Activated CD4-positive, CD25-positive, alpha-beta regulatory T cell treated with anti-CD3 and anti-CD28 coated beads, Interleukin-2, amount 50 U/mL, for 24 hours (primary cell): ENCODE measurements around the gene KRT28.
"Not testable (repeated sequence)": the region's sequence is repeated elsewhere in the genome, so short reads cannot be mapped to it uniquely, and the experiment has no call there.

Experiments
- ATAC-seq, 2 donors: fragments of 150-1000 bp; cut with Tn5 transposase; one replicate each; pipeline ENCODE4 v1.10.0; 2021; ENCODE audit warnings: mild to moderate bottlenecking in 1 of 2, moderate library complexity in 1 of 2

The KRT28 gene

DNA sequence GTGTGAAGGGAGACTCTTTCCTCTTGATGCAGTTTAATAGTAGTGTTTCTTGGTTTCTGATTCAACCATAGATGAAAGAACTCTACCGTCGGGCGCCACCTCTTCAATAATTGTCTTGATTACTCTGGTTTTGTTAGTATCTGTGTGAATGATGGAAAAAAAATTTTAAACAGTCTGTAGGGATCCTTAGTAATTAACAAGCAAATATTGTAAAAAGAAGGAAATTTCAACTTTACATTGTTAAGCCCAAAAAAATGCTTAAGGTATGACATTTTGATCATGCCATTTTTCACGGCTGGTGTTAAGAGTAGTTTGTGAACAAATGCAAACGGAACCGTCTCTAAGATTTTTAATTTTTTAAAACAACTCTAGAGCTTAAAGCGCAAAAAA, 18.6 kb upstream of the KRT28 start:
- no peak for ATAC-seq

DNA sequence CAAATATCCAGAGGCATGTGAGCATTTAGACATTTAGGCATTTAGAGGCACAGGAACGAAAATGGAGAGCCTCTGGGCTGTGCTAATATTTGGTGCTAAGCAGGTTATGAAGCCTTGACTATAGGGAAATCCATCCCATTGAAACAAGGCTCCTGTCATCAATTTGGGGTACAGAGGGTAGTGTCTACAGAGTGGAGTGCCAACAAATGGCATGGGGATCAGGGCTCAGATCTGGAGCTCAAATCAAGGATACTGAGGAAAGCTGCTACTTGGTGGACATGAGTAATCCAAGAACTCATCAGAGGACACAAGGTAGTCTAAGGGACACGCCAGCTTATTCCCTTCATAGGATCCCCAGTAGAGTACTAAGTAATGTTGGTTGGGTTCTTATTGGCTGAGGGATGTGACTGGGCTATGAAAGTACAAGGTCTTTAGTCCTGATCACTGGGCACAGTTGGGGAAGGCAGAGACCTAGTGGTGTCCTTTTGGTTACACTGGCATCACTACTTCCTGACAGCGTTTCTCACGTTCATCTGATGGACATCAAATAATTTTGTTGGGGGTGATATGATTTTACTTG, 17.4 kb upstream of the KRT28 start:
- no peak for ATAC-seq

DNA sequence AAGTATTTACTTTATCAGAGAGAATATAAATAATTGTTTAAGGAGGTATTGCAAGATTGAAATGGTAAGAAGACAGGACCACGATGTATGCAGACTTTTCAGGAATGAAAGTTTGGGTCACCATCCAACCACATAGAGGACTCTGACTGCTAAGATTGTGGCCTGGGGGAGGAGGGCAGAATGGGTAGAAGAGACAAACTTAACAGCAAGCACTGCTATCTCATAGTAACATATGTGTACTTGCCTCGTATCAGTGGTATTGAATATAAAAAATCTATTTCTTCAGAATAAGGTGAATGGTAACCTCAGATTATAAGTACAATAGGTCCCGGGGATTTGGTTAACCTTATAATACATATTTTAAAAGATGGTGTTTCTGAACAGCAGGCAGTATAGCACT, 16.8 kb upstream of the KRT28 start:
- ATAC-seq: no peak

DNA sequence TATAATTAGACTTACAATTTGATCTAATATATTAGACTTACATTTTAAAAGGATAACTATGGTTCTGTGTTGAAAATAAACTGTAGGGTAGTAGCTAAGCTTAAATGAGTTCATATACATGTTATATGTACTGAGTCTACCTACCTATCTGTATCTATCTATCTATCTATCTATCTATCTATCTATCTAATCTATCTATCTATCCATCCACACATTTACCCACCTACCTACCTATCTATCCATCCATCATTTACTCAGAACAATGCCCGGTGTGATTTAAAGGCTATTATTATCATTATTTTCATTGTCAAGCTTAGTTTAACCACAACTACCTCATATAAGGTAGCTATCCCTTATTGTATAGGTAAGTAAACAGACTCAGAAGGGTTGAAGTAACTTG, 15.6 kb upstream of the KRT28 start:
- ATAC-seq: no peak

DNA sequence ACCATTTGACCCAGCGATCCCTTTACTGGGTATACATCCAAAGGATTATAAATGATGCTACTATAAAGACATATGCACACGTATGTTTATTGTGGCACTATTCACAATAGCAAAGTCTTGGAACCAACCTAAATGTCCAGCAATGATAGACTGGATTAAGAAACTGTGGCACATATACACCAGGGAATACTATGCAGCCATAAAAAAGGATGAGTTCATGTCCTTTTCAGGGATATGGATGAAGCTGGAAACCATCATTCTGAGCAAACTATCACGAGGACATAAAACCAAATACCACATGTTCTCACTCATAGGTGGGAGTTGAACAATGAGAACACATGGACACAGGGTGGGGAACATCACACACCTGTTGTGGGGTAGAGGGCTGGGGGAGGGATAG, 14.9 kb upstream of the KRT28 start:
- ATAC-seq: not testable (repeated sequence)

DNA sequence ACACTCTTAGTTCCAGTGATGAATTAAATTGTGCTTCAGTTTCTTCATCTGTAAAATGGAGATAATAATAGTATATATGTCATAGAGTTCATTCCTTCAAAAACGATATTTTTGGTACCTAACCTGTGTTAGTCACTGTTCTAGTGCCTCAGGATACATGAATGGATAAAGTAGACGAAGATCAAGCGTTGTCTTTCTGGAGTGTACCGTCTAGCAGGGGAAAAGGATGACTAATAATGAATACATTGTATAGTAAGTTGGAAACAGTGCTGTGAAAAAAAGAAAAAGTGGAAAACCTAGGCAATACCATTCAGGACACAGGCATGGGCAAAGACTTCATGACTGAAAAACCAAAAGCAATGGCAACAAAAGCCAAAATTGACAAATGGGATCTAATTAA, 14.0 kb upstream of the KRT28 start:
- ATAC-seq: no peak

DNA sequence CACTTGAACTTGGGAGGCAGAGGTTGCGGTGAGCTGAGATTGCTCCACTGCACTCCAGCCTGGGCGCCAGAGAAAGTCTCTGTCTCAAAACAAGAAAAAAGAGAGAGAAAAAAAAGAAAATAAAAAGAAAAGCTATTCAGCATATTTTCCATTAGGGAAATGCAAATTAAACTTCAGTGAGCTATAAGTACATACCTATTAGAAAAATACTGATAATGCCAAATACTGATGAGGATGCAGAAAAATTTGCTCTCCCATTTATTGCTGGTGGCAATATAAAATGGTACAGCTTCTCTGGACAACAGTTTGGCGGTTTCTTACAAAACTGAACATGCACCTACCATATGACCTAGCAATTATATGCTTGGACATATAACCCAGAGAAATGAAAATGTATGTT, 12.9 kb upstream of the KRT28 start:
- no peak for ATAC-seq

DNA sequence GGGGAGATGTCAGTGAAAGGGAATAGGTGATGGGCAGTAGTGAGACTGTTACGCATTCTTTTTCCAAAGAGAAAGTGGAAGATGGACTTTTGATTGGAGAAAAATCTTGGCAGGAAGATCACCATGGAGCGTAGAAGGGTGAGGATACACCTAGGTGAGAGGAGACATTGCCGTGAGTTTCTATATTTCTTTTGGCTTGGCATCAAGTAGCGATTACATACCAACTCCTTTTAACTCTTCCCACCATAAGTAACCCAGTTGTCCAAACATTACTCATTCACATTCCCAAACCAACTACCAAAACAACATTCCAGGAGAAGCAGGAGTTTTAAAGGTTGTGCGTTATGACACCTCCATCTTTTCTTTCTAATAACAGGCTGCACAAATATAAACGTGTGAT, 10.7 kb upstream of the KRT28 start:
- ATAC-seq: no peak

DNA sequence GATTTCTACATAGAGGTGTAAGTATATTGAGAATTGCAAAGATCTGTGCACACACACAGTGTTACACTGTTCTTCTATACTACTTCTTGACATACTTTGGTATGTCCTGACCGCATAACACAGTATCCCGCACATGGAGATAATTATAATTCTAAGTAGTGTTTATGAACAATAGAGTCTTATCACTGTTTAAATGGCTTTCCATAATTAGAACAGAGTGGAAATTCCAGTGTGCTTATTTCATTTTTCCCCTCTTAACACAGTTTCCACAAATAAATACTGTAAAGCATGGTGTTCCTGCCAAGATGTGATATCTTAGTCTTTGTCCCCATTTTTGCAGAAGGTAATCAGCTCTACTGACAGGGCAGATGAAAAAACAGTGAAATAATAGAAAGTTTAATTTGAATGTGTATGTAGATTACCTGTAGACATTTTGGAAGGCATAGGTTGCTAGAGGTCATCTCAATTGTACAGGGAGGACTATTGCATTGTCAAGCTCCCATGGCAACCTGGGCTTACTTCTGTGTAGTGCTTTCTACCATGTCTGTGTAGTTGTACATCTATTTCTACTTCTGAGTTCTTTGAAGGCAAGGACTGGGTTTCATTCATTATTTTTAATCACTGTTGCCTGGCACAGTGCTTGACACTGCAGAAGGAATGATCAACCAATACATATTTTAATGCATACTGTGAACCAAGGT, 10.1 kb upstream of the KRT28 start:
- ATAC-seq: no peak

DNA sequence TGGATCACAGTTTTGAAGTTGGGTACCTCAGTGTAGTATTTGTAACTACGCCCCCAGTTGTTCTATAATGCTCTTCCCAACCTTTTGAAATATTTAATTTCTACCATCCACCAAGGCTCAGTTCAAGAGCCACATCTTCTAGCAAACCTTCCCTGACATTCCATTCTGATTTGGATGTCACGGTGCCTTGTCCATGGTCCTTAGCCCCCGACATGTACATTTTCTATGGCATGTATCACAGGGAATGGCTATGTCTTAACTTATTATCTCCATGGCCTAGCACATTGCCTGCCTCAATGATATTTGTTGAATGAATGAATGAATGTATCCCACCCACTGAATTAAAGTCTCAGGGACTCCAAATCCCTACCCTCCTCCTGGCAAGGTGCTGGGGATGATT, 6.4 kb upstream of the KRT28 start:
- no peak for ATAC-seq

DNA sequence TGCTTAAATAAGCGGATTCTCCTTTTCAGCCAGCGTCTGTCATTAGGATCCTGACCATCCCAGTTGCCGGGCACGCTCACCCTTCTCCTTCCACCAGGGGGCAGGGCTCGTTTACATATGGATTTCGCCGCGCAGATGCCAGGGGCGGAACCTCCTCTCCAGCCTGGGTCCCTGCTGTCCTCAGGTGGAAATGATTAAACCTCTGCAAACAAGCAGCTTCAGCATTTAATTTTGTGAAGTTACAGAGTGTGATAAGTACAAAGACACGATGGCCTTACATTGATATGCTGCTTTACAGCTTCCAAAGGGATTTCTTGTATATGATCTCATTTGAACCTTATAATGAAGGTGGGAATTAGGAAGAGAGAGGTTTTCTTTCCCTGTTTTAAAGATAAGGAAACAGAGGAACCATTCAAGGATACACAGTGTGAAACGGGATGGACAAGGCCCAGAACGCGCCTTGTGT, 3.9 kb upstream of the KRT28 start:
- ATAC-seq: peak; percentile 82 to 88

DNA sequence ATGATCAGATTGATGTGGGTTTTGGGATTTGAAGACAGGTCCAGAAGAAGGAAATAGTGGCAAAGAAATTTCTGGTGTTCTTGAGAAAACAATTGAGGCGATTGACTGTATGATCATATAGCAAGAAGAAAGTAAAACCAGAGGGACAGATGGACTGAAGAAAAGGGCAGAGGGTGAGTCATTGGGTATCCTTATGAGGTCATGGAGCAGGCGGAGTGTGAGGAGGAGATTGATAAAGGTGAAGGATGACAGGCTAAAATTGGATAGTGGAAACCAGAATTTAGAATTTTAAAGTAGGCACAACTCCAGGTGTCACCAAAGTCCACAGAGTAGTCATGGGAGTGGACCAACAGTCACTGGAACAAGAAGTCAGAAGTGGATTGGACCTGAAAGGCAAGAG, 1.4 kb upstream of the KRT28 start:
- ATAC-seq: no peak

DNA sequence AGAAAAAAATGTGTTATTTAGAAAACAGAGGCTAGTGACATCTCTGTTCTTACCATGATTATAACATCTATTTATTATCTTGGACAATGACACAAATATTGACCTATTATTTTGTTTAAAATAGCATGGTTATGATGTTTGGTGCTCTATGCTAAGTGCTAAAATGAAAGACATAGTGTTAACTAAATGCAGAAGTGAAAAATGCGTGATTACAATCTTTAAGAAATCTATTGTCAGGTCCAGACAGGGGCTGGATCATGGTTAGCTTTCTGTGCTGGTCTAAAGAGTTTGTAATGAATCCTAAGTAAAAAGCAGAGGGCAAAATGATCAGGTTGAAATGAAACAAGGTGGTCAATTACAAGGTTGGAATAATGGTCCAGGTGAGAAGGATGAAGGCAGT, 622 bp upstream of the KRT28 start:
- ATAC-seq: no peak

DNA sequence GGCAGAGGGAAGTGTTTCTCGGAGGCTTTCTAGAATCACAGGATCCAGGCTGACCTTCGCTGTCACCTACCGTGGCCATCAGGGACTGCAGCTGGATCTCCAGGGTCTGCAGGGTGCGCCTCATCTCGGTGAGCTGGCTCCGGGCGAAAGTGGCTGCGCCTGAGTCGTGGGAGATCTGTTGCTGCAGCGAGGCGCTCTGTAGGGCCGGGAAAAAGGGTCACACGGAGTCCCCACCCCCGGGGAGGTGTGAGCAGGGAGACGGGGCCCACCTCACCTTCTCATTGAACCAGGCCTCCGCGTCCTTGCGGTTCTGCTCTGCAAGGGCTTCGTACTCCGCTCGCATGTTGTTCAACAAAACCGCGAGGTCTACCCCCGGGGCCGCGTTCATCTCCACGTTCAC, 2.9 kb downstream of the KRT28 start:
- no peak for ATAC-seq

DNA sequence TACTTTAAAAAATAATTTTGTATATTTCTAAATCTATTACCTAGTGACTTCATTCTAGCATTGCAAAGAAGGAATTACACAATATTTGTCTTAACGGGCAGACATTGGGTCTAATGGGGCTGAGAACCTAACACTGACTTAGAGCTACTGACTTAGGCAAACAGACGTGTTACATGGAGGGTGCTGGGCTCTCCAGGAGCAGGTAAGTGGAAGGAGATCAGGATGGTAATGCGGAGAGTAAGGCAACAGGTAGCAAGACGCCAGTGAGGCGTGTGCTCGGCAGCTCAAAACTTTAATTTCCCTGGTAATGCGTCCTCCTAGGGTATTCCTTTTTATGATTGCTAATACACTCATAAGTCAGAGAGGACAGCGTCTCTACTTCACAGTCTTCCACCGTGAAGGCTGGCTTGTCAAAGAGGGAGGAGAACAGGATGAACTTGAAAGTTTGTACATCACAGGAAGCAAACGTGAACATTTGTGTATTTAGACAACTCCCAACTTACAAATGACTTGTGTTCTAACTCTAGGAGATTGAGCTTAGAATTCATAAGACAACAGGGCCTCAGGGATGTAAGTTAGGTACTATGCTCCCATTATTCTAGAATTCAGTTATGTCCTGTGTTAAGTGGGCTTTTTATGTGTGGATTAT, 4.6 kb downstream of the KRT28 start:
- ATAC-seq: no peak

DNA sequence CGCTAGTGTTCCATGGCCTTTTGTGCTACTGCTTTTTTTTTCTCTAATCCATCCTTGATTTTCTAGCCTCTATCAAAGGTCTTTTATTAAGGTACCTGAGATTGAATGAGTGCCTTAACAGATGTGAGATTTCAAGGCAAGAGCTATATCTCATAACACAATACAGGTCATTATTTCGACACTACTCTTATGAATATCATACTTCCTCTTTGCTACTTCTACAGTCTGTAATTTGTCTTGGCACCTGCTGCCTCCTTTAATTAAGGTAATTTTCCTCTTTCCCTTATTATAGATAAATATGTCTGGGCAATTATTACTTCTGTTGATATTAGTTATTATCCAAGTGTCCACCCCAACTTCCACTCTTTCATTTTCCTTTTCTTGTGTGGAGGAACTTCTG, 5.3 kb downstream of the KRT28 start:
- ATAC-seq: no peak

DNA sequence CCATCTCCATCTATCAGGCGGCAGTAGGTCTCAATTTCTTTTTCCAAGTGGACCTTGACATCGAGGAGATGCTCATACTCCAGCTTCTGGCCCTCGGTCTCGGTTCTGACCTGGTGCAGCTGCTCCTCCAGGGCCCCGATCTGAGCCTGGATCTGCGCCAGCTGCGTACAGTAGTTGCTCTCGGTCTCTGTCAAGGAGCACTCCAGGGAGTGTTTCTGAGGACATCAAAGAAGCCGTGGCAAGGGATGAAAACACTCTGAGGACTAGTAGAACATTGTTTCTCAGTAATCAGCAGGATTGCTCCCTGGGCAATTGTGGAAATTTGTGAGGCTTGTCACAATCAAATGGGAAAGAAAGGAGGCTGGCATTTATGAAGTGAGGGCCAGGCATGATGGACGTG, 5.9 kb downstream of the KRT28 start:
- no peak for ATAC-seq

DNA sequence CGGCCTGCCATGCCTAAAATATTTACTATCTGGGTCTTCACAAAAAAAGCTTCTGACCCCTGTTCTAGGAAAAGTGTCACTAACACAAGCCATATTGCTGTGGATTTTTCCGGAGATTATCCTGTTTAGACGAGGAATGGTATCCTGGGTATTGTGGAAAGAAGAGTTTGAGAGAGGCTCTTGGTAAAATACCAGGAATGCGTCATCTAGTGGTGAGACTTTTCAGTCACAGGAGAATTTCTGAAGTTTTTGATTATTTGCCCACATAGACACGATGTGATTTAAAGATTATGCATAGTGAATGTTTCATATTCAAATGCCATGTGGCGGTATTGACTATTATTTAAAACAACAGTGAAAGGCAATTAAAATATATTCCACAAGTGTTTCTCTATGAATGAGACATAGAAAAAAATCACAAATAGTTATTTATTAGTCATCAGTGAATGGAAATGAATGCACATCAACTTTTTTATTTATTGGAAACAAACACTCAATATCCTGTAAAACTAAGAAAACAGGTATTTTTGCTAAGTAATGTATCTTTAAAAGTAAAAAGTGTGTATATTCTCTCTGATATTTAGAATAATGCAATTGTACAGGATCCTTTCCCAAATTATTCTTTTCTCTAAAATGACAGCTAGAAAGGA, 7.8 kb downstream of the KRT28 start:
- ATAC-seq: no peak

DNA sequence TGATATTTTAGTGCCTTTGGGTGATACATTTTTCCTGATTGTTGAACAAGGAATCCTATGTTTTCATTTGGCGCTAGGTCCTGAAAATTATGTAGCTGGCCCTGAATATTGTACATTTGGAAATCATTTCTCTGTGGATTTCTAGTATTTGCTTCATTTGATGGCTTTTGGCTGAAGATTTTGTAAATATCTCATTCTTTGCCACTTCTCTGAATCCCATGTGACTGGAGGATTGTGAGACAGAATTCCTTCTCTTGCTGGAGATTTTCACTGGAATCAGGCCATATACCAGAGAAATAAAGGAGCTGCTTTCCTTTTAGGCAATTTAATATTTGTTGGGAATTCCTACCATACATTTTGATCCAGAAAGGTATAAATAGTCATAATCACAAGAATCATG, 8.6 kb downstream of the KRT28 start:
- ATAC-seq: no peak

DNA sequence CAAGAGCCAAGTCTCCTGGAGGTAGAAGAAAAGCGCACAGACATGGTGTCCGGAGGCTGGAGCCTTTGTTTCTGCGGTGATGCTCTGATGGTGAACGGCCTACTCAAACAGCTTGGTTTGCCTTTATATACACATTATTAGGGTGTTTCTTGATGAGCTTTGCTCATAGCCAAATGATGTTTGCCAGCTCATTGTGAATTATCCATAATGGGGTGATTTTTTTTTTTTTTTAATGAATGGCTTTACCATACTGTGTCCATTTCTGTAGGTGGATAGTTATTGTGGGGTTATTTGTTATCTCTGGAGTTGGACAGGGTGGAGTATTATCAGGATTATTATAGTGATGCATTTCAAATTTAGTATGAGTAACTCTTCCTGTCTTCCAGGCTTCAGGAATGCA, 17.3 kb downstream of the KRT28 start, which contains the start of gene KRT27:
KRT27 (minus strand) TSS at position 101 of the 400 bp plus-strand sequence; CDS start at position 44, 57 bp downstream.
- no peak for ATAC-seq

DNA sequence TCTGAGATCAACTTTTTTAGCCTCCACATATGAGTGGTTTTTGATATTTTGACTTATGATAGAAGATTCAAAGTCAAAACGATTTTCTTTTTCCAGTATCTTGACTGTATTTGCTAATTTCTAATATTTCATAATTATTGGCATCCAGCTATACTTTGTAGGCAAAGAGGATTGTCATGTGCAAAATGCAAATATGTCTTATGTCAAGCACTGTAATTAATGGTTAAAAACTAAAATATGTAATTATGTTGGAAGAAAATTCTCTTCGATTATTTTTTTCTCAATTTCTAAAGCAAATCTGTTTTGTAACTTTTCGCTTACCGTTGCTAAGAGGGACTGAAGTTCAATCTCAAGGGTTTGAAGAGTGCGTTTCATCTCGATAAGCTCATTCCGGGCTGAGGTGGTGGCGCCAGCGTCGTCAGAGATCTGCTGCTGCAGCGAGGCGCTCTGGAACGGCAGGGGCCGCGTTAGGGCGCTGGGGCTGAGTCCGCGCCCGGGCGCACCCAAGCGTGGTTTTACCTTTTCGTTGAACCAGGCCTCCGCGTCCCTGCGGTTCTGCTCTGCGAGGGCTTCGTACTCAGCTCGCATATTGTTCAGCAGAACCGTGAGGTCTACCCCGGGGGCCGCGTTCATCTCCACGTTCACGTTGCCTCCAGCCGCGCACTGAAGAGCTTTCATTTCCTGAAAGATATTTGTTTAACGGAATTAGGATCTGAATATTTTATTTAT, 20.4 kb downstream of the KRT28 start:
- peak; percentile 6 to 27 for ATAC-seq

DNA sequence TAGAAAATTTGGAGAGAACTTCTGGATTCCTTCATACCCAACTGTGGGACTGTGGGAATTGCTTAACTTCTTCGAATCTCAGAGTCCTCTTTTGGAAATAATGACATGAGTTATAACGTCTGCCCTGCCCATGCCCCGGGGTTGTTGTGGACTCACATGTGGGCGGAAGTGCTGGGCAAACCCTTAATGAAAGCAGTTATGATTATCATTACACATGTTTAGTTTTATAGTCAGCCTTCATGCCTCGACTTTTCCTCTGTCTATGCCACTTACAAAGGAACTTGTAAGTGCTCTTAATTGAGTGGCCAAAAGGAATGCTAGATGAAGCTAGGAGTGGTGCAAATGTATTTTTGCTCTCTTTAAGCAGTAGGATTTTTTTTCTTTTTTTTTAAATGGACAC, 21.3 kb downstream of the KRT28 start:
- ATAC-seq: no peak

DNA sequence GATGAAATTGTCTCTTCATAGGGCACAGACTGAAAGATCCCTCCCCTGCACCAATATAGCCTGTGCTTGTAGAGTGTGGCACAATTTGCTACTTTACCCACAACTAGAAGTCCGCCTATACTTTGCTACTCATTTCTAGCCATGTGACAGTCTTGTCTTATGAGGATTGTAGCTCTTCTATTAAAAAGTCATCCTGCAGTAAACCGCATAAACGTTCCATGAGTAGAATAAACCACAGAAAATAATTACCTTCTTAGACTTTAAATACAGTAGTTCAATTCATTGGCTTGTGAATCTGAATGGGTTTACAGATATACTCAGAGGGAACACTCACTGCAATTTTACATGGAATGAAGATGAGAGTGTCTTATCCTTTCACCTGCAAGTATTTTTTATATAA, 21.8 kb downstream of the KRT28 start:
- no peak for ATAC-seq
